ENCODE results near the gene ADGRD2.

The ADGRD2 gene

GRCh38 chr9:124439086-124439485, 11.2 kb upstream of the ADGRD2 start:
- no peak for DNase-seq

DNA sequence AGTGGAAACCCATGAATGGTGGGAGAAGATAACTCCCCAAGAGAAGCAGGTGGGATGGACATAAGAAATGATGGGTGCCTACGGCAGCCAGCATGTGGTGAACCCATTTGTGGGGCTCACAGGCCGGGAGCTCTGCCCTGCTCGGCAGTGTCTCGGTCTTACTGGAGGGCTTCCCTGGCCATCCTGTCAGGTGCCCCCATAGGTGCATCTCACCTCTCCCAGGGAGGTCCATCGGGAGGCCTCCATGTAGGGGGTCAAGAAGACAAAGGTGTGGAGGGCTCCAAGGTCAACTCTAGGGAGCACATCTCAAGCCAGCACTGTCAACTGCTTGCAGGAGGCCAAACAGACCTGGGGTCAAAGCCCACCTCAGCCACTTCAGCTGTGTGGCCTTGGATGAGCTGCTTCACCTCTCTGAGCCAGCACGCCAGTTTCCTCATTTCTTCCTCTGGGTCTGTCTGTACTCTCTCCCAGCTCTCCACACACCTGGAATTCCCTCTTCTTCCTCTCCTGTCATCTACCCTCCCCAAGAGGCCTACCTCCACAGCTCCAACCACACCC, 10.5 kb upstream of the ADGRD2 start:
- DNase-seq: no peak

GRCh38 chr9:124440786-124441185, 9.5 kb upstream of the ADGRD2 start:
- DNase-seq: no peak

- DNase-seq: no peak
Observed at GRCh38 chr9:124441291-124441690, 9.0 kb upstream of the ADGRD2 start.

GRCh38 chr9:124442379-124442778, 7.9 kb upstream of the ADGRD2 start:
- no peak for DNase-seq

DNA sequence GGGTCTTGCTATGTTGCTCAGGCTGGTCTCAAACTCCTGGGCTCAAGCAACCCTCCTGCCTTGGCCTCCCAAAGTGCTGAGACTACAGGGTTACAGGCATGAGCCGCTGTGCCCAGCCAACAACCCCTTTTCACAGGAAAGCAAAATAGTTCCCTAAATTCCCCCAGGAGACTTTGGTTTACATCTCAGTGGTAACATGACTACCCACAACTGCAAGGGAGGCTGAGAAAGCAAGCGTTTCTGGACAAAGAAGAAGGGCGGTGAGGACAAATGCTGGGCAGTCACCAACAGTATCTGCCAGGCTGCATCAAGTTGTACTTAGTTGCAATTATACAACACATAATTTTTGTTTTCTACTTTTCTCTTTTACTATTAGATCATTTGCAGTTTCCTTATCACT, 7.4 kb upstream of the ADGRD2 start:
- no peak for DNase-seq

DNA sequence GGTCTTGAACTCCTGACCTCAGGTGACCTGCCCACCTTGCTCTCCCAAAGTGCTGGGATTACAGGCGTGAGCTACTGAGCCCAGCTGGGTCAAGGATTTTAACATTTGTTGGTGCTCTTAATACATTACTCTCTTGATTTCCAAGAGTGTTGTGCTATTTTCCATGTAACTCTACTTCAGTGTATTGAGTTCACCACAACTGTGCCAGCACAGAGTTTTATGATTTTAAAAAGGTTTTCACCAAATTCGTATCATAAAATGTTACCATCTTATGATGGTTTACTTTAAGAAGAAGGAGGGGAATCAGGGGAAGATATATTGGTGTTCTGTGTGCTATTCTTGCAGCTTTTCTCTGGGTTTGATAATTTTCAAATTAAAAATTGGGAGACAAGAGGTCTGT, 6.6 kb upstream of the ADGRD2 start:
- DNase-seq: no peak

DNA sequence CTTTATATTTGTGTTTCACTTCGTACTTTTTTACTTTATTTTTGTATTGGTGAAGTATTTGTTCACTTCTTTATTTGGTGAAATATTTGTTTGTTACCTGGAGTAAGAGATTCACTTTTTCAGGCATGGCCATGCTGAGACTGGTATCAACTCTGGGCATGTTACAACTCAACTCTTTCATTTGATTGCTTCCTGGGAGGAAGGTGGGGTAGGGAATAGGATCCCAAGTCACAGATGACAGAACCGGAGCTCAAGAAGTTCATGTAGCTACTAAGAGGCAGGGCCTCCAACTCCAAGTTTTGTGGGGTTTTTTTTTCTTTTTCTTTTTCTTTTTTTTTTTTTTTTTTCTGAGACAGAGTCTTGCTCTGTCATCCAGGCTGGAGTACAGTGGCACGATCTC, 6.1 kb upstream of the ADGRD2 start:
- DNase-seq: no peak

DNA sequence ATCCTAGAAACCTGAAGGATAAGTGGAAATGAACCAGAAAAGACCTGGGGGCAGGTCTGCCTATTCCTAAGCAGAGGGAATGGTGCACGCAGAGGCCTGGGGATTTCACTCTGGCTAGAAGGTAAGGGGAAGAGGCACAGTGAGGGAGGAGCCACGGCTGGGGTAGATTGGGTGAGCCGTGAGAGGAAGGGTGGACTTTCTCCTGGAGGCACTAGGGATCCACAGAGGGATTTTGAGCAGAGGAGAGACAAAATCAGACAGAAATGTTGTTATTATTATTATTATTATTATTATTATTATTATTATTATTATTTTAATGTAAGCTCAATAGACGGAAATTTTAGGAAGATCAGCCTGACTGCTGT, 3.0 kb upstream of the ADGRD2 start:
- DNase-seq: no peak

GRCh38 chr9:124448019-124448418, 2.2 kb upstream of the ADGRD2 start:
- DNase-seq: no peak

- no peak for DNase-seq
Observed at GRCh38 chr9:124449381-124450151, 685 bp upstream of the ADGRD2 start.

- DNase-seq: peak; percentile 19
Observed at GRCh38 chr9:124450931-124451661, 845 bp downstream of the ADGRD2 start.

DNA sequence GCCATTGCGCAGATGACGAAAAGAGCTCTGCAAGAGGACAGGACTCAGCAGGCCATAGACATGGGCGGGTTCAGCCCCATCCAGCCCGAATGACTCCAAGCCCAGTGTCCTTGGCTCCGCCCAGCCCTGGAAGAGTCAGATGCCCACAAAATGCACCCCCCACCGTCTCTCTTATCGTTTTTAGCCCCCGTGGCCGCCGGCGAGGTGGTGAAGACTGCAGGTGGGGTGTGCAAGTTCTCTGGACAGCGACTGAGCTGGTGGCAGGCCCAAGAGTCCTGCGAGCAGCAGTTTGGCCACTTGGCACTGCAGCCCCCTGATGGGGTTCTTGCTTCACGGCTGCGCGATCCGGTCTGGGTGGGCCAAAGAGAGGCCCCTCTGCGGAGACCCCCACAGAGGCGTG, 2.1 kb downstream of the ADGRD2 start:
- no peak for DNase-seq

DNA sequence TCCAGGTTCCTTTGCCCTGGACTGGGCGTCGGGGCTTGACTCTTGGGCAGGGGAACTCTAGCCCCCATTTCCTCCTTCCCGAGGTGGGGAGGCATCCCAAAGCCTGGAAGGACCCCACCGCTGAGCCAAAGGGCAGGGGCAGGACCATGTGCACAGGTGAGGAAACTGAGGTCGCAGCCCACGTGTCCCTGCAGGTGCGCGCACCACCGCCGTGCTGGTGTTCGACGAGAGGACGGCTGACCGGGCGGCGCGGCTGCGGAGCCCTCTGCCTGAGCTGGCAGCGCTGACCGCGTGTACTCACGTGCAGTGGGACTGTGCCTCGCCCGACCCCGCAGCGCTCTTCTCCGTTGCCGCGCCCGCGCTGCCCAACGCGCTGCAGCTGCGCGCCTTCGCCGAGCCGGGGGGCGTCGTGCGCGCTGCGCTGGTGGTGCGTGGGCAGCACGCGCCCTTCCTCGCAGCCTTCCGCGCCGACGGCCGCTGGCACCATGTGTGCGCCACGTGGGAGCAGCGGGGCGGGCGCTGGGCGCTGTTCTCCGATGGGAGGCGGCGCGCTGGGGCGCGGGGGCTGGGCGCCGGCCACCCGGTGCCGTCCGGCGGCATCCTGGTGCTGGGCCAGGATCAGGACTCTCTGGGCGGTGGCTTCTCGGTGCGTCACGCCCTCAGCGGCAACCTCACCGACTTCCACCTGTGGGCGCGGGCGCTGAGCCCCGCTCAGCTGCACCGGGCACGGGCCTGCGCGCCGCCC, 2.8 kb downstream of the ADGRD2 start:
- DNase-seq: no peak

DNA sequence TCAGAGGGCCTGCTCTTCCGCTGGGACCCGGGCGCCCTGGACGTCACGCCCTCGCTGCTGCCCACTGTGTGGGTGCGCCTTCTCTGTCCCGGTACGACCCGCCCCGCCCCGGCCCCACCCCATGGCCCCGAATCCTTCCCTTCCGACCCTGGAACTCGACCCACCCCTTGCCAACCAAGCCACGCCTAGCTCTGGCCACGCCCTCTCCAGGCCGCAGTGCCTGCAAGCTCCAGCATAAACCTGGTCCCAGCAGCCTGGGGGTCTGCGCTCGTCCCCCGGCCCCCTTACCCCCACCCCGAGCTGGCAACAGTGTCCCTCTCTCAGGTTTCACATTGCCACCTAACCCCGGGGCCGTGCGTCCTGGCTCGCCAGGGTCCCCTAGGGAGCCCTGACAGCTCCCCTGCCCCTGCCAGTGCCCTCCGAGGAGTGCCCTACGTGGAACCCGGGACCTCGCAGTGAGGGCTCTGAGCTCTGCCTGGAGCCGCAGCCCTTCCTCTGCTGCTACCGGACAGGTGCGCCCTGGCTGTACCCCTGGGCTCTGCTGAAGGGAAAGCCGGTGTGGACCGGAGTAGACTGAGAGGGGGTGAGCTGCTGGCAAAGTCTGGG, 3.4 kb downstream of the ADGRD2 start:
- no peak for DNase-seq

- no peak for DNase-seq
Observed at GRCh38 chr9:124454296-124454695, 4.0 kb downstream of the ADGRD2 start.

- no peak for DNase-seq
Observed at GRCh38 chr9:124454791-124455443, 4.7 kb downstream of the ADGRD2 start.

- DNase-seq: no peak
Observed at GRCh38 chr9:124455820-124456219, 5.6 kb downstream of the ADGRD2 start.

DNA sequence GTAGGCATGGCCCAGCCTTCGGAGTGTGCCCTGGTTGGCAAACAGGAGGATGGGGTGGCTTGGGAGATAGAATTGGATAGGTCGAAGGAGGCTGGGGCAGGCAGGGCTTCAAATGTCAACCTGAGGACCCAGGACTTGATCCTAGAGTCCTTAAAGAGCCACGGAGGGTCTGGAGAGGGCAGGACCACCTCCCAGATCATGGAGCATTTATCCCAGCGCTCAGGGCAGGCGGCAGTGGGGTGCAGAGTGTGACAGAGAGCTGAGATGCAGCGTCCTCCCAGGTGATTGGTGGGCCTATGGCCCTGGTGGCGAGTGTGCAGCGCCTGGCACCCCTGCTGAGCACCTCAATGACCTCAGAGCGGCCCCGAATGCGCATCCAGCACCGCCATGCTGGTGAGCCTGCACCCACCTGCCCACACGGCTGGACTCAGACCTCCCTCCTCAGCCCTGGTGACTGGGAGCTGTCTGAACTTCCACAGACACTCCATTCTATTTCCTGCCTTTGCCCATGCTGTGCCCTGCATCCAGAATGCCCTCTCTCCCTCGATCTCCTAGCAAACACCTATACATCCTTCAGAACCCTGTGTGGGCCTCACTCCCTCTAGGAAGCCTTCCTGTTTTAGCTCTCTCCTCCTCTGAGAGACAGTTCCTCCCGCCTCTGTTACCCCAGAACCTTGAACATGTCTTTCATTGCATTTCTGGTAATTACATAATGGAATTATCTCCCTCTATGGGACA, 6.3 kb downstream of the ADGRD2 start:
- no peak for DNase-seq

DNA sequence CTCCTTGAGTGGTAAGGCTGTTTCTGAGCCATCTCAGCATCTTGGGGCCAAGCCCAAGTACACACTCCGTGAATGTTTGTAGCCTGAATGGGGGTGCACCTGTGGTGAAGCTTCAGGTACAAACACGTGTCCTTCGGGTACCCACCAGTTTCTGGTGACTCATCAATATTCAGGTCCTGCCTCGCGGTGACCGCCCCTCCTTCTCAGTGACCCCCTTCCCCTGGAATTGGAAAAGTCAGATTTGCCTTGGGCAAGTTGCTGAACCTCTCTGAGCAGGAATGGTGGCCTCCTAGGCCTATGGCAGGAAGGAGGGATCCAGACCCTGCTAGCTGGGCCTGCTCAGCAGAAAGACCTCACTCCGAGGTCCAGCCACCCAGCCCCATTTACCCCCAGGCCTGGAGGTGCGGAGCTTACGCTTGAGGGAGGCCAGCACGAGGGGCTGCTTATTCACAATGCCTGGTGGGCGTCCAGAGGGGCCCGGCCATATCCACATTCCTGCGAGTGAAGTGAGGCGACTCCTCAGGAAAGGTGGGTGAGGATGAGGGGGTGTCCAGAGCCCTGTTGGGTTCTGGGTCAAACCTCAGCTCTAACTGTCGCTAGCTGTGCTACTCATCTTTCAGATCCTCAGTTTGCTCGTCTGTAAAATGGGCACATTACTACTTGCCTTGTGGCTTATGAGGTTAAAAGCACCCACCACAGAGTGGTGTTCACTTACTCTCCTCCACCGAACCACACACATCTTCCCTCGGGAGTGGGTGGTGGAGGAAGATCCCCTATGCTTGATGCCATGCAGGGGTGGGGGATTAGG, 7.0 kb downstream of the ADGRD2 start:
- no peak for DNase-seq

GRCh38 chr9:124457887-124458431, 7.7 kb downstream of the ADGRD2 start:
- no peak for DNase-seq
